ENCODE data around the gene RPRD1A. TPM values are rescaled to one million over a fixed set of nuclear protein-coding genes. Genes with fewer than 3 reads are reported as not detected.
"Not testable (repeated sequence)": the region's sequence is repeated elsewhere in the genome, so short reads cannot be mapped to it uniquely, and the experiment has no call there.

Gene RPRD1A
- polyA plus RNA-seq, 1 donor (not counting 4 experiments of a cell fraction or from before 2014, with no cell fraction given): 55.5 TPM

GRCh38 chr18:36094431-36094830 is 27.1 kb upstream of the RPRD1A start:
- H4K20me1 ChIP-seq (ENCODE audit: control insufficient read depth, extremely low read depth, insufficient read depth, low read length): no peaks in the 10 kb centered on the region
- dilution Hi-C loops (cut with MboI; ENCODE audit: extremely low pct_ligation_motif_present, low sequenced_read_pairs): no loop called here
- no peaks in the 10 kb centered on the region for H3K9me1 ChIP-seq (ENCODE audit: control insufficient read depth, extremely low read depth, insufficient read depth, low read length)
- no peaks in the 10 kb centered on the region for H3K79me2 ChIP-seq (ENCODE audit: control insufficient read depth, insufficient read depth, low read length)
- no peak overlapping the region for H3K27ac ChIP-seq (ENCODE audit: control insufficient read depth, insufficient read depth, low read length)
- no peak overlapping the region for H3K9ac ChIP-seq (ENCODE audit: control insufficient read depth, extremely low read depth, insufficient read depth, low read length)
- TF ChIP-seq EZH2 (IDR thresholded peaks at IDR 0.05; ENCODE audit: low read length): no peak
- TF ChIP-seq, protein P1, sequence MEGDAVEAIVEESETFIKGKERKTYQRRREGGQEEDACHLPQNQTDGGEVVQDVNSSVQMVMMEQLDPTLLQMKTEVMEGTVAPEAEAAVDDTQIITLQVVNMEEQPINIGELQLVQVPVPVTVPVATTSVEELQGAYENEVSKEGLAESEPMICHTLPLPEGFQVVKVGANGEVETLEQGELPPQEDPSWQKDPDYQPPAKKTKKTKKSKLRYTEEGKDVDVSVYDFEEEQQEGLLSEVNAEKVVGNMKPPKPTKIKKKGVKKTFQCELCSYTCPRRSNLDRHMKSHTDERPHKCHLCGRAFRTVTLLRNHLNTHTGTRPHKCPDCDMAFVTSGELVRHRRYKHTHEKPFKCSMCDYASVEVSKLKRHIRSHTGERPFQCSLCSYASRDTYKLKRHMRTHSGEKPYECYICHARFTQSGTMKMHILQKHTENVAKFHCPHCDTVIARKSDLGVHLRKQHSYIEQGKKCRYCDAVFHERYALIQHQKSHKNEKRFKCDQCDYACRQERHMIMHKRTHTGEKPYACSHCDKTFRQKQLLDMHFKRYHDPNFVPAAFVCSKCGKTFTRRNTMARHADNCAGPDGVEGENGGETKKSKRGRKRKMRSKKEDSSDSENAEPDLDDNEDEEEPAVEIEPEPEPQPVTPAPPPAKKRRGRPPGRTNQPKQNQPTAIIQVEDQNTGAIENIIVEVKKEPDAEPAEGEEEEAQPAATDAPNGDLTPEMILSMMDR (optimal IDR thresholded peaks at IDR 0.05 in 1 of 3, IDR thresholded peaks at IDR 0.05 in 1 of 3, conservative IDR thresholded peaks at IDR 0.05 in 1 of 3; ENCODE audit: extremely low read depth in 1 of 3, insufficient read depth in 2 of 3, low read length in 3 of 3): no peak
- H3K4me2 ChIP-seq (ENCODE audit: control insufficient read depth, extremely low read depth, insufficient read depth, low read depth, low read length): no peak overlapping the region
- H3K27me3 ChIP-seq (ENCODE audit: control insufficient read depth, extremely low read depth, insufficient read depth, low read length): no peaks in the 10 kb centered on the region
- no peak overlapping the region for H2AFZ ChIP-seq (ENCODE audit: control insufficient read depth, low read length)
- no peaks in the 10 kb centered on the region for H3K9me3 ChIP-seq (ENCODE audit: control insufficient read depth, low read depth, low read length)
- no peak overlapping the region for H3K4me3 ChIP-seq (ENCODE audit: control insufficient read depth in 2 of 3, extremely low read depth in 1 of 3, insufficient read depth in 2 of 3, low read depth in 1 of 3, low read length in 3 of 3)
- DNase-seq (ENCODE audit: low read depth, low spot score) (no peak), FAIRE-seq (no peak)
- H3K36me3 ChIP-seq (ENCODE audit: control insufficient read depth in 2 of 2, extremely low read depth in 1 of 2, insufficient read depth in 2 of 2, low read length in 2 of 2): no peaks in the 10 kb centered on the region
- no peaks in the 10 kb centered on the region for H3K4me1 ChIP-seq (ENCODE audit: control insufficient read depth, extremely low read depth, insufficient read depth, low read length)

DNA sequence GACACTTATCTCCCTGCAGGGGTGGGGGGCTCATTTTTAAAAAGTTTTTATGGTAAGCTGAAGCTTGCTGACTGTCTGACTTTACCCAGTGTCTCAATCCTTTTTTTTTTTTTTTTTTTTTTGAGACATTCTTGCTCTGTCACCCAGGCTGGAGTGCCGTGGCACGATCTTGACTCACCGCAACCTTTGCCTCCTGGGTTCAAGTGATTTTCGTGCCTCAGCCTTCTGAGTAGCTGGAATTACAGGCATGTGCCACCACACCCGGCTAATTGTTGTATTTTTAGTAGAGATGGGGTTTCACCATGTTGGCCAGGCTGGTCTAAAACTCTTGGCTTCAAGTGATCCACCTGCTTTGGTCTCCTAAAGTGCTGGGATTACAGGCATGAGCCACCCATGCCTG is 24.8 kb upstream of the RPRD1A start:
- DNase-seq (ENCODE audit: low read depth, low spot score); H3K36me3 ChIP-seq (ENCODE audit: control insufficient read depth in 2 of 2, extremely low read depth in 1 of 2, insufficient read depth in 2 of 2, low read length in 2 of 2); H3K4me3 ChIP-seq (ENCODE audit: control insufficient read depth in 2 of 3, extremely low read depth in 1 of 3, insufficient read depth in 2 of 3, low read depth in 1 of 3, low read length in 3 of 3); H3K9ac ChIP-seq (ENCODE audit: control insufficient read depth, extremely low read depth, insufficient read depth, low read length); H3K4me1 ChIP-seq (ENCODE audit: control insufficient read depth, extremely low read depth, insufficient read depth, low read length); H3K79me2 ChIP-seq (ENCODE audit: control insufficient read depth, insufficient read depth, low read length); H3K27ac ChIP-seq (ENCODE audit: control insufficient read depth, insufficient read depth, low read length); FAIRE-seq; H3K9me1 ChIP-seq (ENCODE audit: control insufficient read depth, extremely low read depth, insufficient read depth, low read length); H2AFZ ChIP-seq (ENCODE audit: control insufficient read depth, low read length); dilution Hi-C loops (cut with MboI; ENCODE audit: extremely low pct_ligation_motif_present, low sequenced_read_pairs); H3K4me2 ChIP-seq (ENCODE audit: control insufficient read depth, extremely low read depth, insufficient read depth, low read depth, low read length); H3K9me3 ChIP-seq (ENCODE audit: control insufficient read depth, low read depth, low read length); H3K27me3 ChIP-seq (ENCODE audit: control insufficient read depth, extremely low read depth, insufficient read depth, low read length); H4K20me1 ChIP-seq (ENCODE audit: control insufficient read depth, extremely low read depth, insufficient read depth, low read length): not testable (repeated sequence)

GRCh38 chr18:36089001-36089400 is 21.6 kb upstream of the RPRD1A start:
- no peak overlapping the region for H3K9ac ChIP-seq (ENCODE audit: control insufficient read depth, extremely low read depth, insufficient read depth, low read length)
- FAIRE-seq: no peak
- DNase-seq (ENCODE audit: low read depth, low spot score): no peak
- no peaks in the 10 kb centered on the region for H3K79me2 ChIP-seq (ENCODE audit: control insufficient read depth, insufficient read depth, low read length)
- H2AFZ ChIP-seq (ENCODE audit: control insufficient read depth, low read length): peak overlapping the region; percentile 12
- no peaks in the 10 kb centered on the region for H3K27me3 ChIP-seq (ENCODE audit: control insufficient read depth, extremely low read depth, insufficient read depth, low read length)
- dilution Hi-C loops (cut with MboI; ENCODE audit: extremely low pct_ligation_motif_present, low sequenced_read_pairs): no loop called here
- H3K4me2 ChIP-seq (ENCODE audit: control insufficient read depth, extremely low read depth, insufficient read depth, low read depth, low read length): peak overlapping the region; percentile 27
- H3K4me3 ChIP-seq (ENCODE audit: control insufficient read depth in 2 of 3, extremely low read depth in 1 of 3, insufficient read depth in 2 of 3, low read depth in 1 of 3, low read length in 3 of 3): no peak overlapping the region
- H3K27ac ChIP-seq (ENCODE audit: control insufficient read depth, insufficient read depth, low read length): no peak overlapping the region
- H3K36me3 ChIP-seq (ENCODE audit: control insufficient read depth in 2 of 2, extremely low read depth in 1 of 2, insufficient read depth in 2 of 2, low read length in 2 of 2): no peaks in the 10 kb centered on the region
- H3K9me3 ChIP-seq (ENCODE audit: control insufficient read depth, low read depth, low read length): no peaks in the 10 kb centered on the region
- no peaks in the 10 kb centered on the region for H3K9me1 ChIP-seq (ENCODE audit: control insufficient read depth, extremely low read depth, insufficient read depth, low read length)
- H3K4me1 ChIP-seq (ENCODE audit: control insufficient read depth, extremely low read depth, insufficient read depth, low read length): peaks cover 9% of the 10 kb centered on the region
- no peaks in the 10 kb centered on the region for H4K20me1 ChIP-seq (ENCODE audit: control insufficient read depth, extremely low read depth, insufficient read depth, low read length)
- TF ChIP-seq EZH2 (IDR thresholded peaks at IDR 0.05; ENCODE audit: low read length): no peak
- TF ChIP-seq, protein P1 (optimal IDR thresholded peaks at IDR 0.05 in 1 of 3, IDR thresholded peaks at IDR 0.05 in 1 of 3, conservative IDR thresholded peaks at IDR 0.05 in 1 of 3; ENCODE audit: extremely low read depth in 1 of 3, insufficient read depth in 2 of 3, low read length in 3 of 3): no peak

All from keratinocyte (primary cell).